Muscle of leg (tissue), 11 donors: ENCODE measurements around the gene WWOX. TPM values are rescaled to one million over a fixed set of nuclear protein-coding genes. Genes with fewer than 3 reads are reported as not detected.

Source experiments
- DNase-seq: peaks from one replicate; pipeline ENCODE4 v3.0.0; 2013
- H3K27ac ChIP-seq: one replicate; pipeline ENCODE4 v1.5.1; 2013; ENCODE audit warnings: mild to moderate bottlenecking, low read length, control low read depth
- H3K27me3 ChIP-seq: one replicate; pipeline ENCODE4 v1.6.1; 2013; ENCODE audit warnings: low read length; ENCODE audit not compliant: control insufficient read depth, insufficient read depth
- H3K36me3 ChIP-seq: one replicate; pipeline ENCODE4 v1.6.1; 2013; ENCODE audit warnings: low read length; ENCODE audit not compliant: control insufficient read depth, insufficient read depth
- H3K4me1 ChIP-seq: one replicate; pipeline ENCODE4 v1.6.1; 2013; ENCODE audit warnings: low read length; ENCODE audit not compliant: control insufficient read depth, insufficient read depth
- H3K4me3 ChIP-seq: one replicate; pipeline ENCODE4 v1.5.1; 2013; ENCODE audit warnings: low read length, control low read depth
- H3K9me3 ChIP-seq: replicated peaks from 2 replicates; pipeline ENCODE4 v1.6.1; 2013; ENCODE audit warnings: low read depth, low read length; ENCODE audit not compliant: control insufficient read depth
- WGBS: methylation state at CpG from one replicate; pipeline ENCODE4 v1.1.5; 2013; ENCODE audit warnings: missing lambda C conversion rate; ENCODE audit not compliant: insufficient coverage; 5-methylcytosine and 5-hydroxymethylcytosine counted together
- polyA plus RNA-seq, 8 donors: library from polyadenylated mRNA; unstranded; fragments of 120-200 nt; gene quantifications; one replicate each; pipeline versions ENCODE4 v1.2.1 to v1.2.3, GENCODE V29; 2013; ENCODE audit warnings: inconsistent platforms in 1 of 8, low replicate concordance in 1 of 8; ENCODE audit not compliant: insufficient read length in 8 of 8, insufficient read depth in 1 of 8
- total RNA-seq: library from RNA; stranded (reverse); fragments of 120-200 nt; gene quantifications from one replicate; pipeline ENCODE4 v1.2.4, GENCODE V29; 2013

Gene WWOX
- total and polyA plus RNA-seq, 9 donors: 8.1 to 15.8 (median 12.2) TPM

GRCh38 chr16:78882751-78883150, 783.3 kb downstream of the WWOX start:
- H3K36me3 ChIP-seq: no peaks in the 10 kb centered on the region
- H3K27ac ChIP-seq: no peak overlapping the region
- H3K27me3 ChIP-seq: no peaks in the 10 kb centered on the region
- DNase-seq: no peak
- WGBS: 43% methylated on average over 4 of the region's 9 CpGs
- H3K4me1 ChIP-seq: no peaks in the 10 kb centered on the region
- H3K9me3 ChIP-seq: no peaks in the 10 kb centered on the region
- no peak overlapping the region for H3K4me3 ChIP-seq

GRCh38 chr16:78884204-78884603, 784.8 kb downstream of the WWOX start:
- DNase-seq: no peak
- H3K27ac ChIP-seq: no peak overlapping the region
- no peaks in the 10 kb centered on the region for H3K27me3 ChIP-seq
- no peaks in the 10 kb centered on the region for H3K36me3 ChIP-seq
- H3K4me1 ChIP-seq: peaks cover 2% of the 10 kb centered on the region
- no peaks in the 10 kb centered on the region for H3K9me3 ChIP-seq
- no peak overlapping the region for H3K4me3 ChIP-seq

- DNase-seq: peak; percentile 82
- Histone ChIP-seq H3K36me3 (no peaks in the 10 kb centered on the region), H3K9me3 (no peaks in the 10 kb centered on the region), H3K27ac (no peak overlapping the region), H3K27me3 (no peaks in the 10 kb centered on the region), H3K4me1 (peaks cover 2% of the 10 kb centered on the region), H3K4me3 (no peak overlapping the region)
- 48% methylated on average over 5 of the region's 10 CpGs for WGBS
Measured at GRCh38 chr16:78889346-78889745, 789.9 kb downstream of the WWOX start.

GRCh38 chr16:78890373-78890895, 791.0 kb downstream of the WWOX start:
- Histone ChIP-seq H3K9me3 (no peaks in the 10 kb centered on the region), H3K27me3 (no peaks in the 10 kb centered on the region), H3K4me3 (no peak overlapping the region), H3K36me3 (no peaks in the 10 kb centered on the region), H3K27ac (no peak overlapping the region), H3K4me1 (peaks cover 2% of the 10 kb centered on the region)
- DNase-seq: no peak
- WGBS: no CpG with 5 or more reads among the region's 3 CpGs

GRCh38 chr16:78892951-78893733, 793.7 kb downstream of the WWOX start:
- H3K27me3 ChIP-seq: no peaks in the 10 kb centered on the region
- no peak overlapping the region for H3K4me3 ChIP-seq
- DNase-seq: peak; percentile 22
- H3K27ac ChIP-seq: no peak overlapping the region
- peaks cover 2% of the 10 kb centered on the region for H3K4me1 ChIP-seq
- 90% methylated on average over 2 of the region's 5 CpGs for WGBS
- no peaks in the 10 kb centered on the region for H3K36me3 ChIP-seq
- H3K9me3 ChIP-seq: no peaks in the 10 kb centered on the region

GRCh38 chr16:78894886-78895285, 795.4 kb downstream of the WWOX start:
- H3K27me3 ChIP-seq: no peaks in the 10 kb centered on the region
- no peak for DNase-seq
- H3K9me3 ChIP-seq: no peaks in the 10 kb centered on the region
- WGBS: no CpG with 5 or more reads among the region's 10 CpGs
- no peaks in the 10 kb centered on the region for H3K36me3 ChIP-seq
- H3K27ac ChIP-seq: no peak overlapping the region
- no peaks in the 10 kb centered on the region for H3K4me1 ChIP-seq
- H3K4me3 ChIP-seq: no peak overlapping the region

DNA sequence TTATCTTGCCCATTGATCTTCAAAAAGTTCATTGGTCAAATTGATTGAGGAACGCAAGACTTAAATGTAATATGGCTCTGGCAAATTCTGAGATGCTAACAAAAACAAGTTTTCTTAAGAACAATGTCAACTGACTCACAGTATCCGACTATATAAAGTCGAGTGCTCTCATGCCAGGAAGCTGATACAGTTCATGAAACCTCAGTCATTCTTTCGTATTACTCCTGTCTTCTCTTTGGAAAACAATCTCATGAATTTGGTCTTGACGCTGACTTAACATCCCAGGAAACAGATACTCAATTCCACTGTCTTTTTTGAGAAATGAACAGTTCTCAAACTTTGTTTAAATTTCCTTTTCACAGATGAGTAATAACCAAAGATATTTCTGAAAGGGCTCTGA, 796.2 kb downstream of the WWOX start:
- DNase-seq: no peak
- H3K4me1 ChIP-seq: no peaks in the 10 kb centered on the region
- no peaks in the 10 kb centered on the region for H3K27me3 ChIP-seq
- no peaks in the 10 kb centered on the region for H3K36me3 ChIP-seq
- no peak overlapping the region for H3K4me3 ChIP-seq
- H3K9me3 ChIP-seq: no peaks in the 10 kb centered on the region
- no peak overlapping the region for H3K27ac ChIP-seq
- 80% methylated on average over 4 of the region's 5 CpGs for WGBS

DNA sequence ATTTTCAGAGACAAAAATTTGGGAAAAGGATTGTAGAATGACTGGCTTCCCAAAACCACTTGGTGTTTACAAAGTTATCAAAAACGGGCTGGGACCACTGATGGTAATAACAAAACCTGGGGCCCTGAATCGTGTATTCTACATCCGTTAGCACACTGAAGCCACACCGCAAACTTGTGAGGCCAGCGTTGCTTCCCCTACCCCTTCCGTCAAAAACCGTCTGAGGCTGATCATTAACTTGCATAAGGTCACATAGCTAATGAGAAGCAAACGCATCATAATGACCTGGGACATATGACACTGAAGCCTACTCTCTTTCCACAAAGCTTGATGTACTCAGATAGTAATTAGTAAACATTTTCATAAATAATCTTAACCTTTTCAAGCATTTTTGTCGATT, 796.8 kb downstream of the WWOX start:
- H3K9me3 ChIP-seq: no peaks in the 10 kb centered on the region
- no peaks in the 10 kb centered on the region for H3K27me3 ChIP-seq
- WGBS: 80% methylated on average over 7 of the region's 9 CpGs
- H3K4me3 ChIP-seq: no peak overlapping the region
- H3K27ac ChIP-seq: no peak overlapping the region
- no peaks in the 10 kb centered on the region for H3K4me1 ChIP-seq
- no peaks in the 10 kb centered on the region for H3K36me3 ChIP-seq
- DNase-seq: no peak

GRCh38 chr16:78897299-78897698, 797.8 kb downstream of the WWOX start:
- Histone ChIP-seq H3K36me3 (no peaks in the 10 kb centered on the region), H3K27me3 (no peaks in the 10 kb centered on the region), H3K4me3 (no peak overlapping the region), H3K9me3 (no peaks in the 10 kb centered on the region), H3K4me1 (peaks cover 2% of the 10 kb centered on the region), H3K27ac (no peak overlapping the region)
- no peak for DNase-seq
- WGBS: no CpG with 5 or more reads among the region's 5 CpGs

- DNase-seq: no peak
- Histone ChIP-seq H3K4me1 (peaks cover 6% of the 10 kb centered on the region), H3K36me3 (no peaks in the 10 kb centered on the region), H3K27ac (no peak overlapping the region), H3K9me3 (peaks cover 3% of the 10 kb centered on the region), H3K4me3 (no peak overlapping the region), H3K27me3 (no peaks in the 10 kb centered on the region)
- 40% methylated on average over 1 of the region's 6 CpGs for WGBS
Measured at GRCh38 chr16:78900044-78900811, 800.8 kb downstream of the WWOX start.
